GM12878 (cell line): ENCODE results near the gene C9orf50. TPM values are rescaled to one million over a fixed set of nuclear protein-coding genes. Genes with fewer than 3 reads are reported as not detected.
A peak's percentile ranks its signal among the peaks of the same experiment; 100 is the strongest.

ENCODE experiments used
- CREB1 ChIP-seq: IDR thresholded peaks from 2 replicates; pipeline ENCODE4 v1.6.1; 2012; ENCODE audit warnings: low read depth, mild to moderate bottlenecking, inconsistent platforms
- CREM ChIP-seq: IDR thresholded peaks from 2 replicates; pipeline ENCODE4 v1.6.1; 2014; ENCODE audit warnings: antibody characterized with exemption, low read depth
- SREBF2 ChIP-seq: IDR thresholded peaks from 2 replicates; pipeline ENCODE4 v1.6.1; 2012; ENCODE audit warnings: mild to moderate bottlenecking, low read length
- TCF12 ChIP-seq: IDR thresholded peaks from 2 replicates; pipeline ENCODE4 v1.6.1; 2011; ENCODE audit warnings: low read depth, mild to moderate bottlenecking, low read length
- ZNF207 ChIP-seq: fragments of 450-650 bp; IDR thresholded peaks from 2 replicates; pipeline ENCODE4 v1.6.1; 2014; ENCODE audit warnings: antibody characterized with exemption, mild to moderate bottlenecking, borderline replicate concordance
- polyA plus RNA-seq, 11 experiments: library from polyadenylated mRNA; depleted of rRNA in 4 of 11; unstranded in 6 of 11; stranded (reverse) in 5 of 11; fragments of >200 nt; fragmentation: Nextera tagmentation in 4 of 11; fragmentation: Illumina TruSeq in 1 of 11; extraction: Ambion mirVana in 4 of 11; extraction: Trizol in 1 of 11; gene quantifications; 1 replicate in 1 of 11; 2 replicates in 10 of 11; pipeline versions ENCODE4 v1.2.1 to v1.2.3, GENCODE V29; 2011 to 2016; ENCODE audit warnings: inconsistent platforms in 2 of 11, missing spikeins in 2 of 11, low read depth in 1 of 11
- total RNA-seq, 4 experiments: library from RNA; depleted of rRNA in 3 of 4; stranded (reverse); fragments of >200 nt in 3 of 4; fragmentation: Illumina TruSeq in 1 of 4; extraction: Trizol in 1 of 4; gene quantifications; 2 replicates each; pipeline versions ENCODE4 v1.2.1 to v1.2.3, GENCODE V29; 2013 to 2021
- TF ChIP-seq, protein P1 (sequence below): fragments of 450-650 bp; IDR thresholded peaks from 2 replicates; pipeline ENCODE4 v1.6.1; 2017; ENCODE audit warnings: mild to moderate bottlenecking, moderate library complexity
- TF ChIP-seq, protein P2 (sequence below): IDR thresholded peaks from 2 replicates; pipeline ENCODE4 v1.6.1; 2012; ENCODE audit warnings: improper control_type of control experiment, low read depth, low read length; ENCODE audit not compliant: insufficient replicate concordance

The C9orf50 gene
- total and polyA plus RNA-seq, 10 of the 15 experiments (the other 5 are each of a cell fraction or from before 2014, with no cell fraction given): not detected

DNA sequence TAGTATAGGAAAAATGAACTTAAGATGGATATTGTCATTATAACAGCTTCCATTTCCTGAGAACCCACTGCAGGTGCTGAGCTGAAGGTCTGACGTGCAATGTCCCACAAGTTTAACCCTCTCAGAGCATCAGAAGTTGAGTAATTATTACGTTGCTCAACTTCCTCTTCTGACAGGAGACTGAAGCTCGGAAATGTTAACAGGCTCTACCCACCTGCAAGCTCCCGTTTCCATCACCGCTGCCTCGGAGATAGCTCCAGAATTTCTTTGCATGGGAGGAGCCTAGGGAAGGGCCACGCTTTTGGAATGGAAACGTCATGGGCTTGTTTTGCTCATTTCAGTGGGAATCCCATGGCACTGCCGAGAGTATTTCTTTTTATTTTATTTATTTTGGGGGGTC is 4.0 kb upstream of the C9orf50 start (continued):
- TF ChIP-seq, protein P1, sequence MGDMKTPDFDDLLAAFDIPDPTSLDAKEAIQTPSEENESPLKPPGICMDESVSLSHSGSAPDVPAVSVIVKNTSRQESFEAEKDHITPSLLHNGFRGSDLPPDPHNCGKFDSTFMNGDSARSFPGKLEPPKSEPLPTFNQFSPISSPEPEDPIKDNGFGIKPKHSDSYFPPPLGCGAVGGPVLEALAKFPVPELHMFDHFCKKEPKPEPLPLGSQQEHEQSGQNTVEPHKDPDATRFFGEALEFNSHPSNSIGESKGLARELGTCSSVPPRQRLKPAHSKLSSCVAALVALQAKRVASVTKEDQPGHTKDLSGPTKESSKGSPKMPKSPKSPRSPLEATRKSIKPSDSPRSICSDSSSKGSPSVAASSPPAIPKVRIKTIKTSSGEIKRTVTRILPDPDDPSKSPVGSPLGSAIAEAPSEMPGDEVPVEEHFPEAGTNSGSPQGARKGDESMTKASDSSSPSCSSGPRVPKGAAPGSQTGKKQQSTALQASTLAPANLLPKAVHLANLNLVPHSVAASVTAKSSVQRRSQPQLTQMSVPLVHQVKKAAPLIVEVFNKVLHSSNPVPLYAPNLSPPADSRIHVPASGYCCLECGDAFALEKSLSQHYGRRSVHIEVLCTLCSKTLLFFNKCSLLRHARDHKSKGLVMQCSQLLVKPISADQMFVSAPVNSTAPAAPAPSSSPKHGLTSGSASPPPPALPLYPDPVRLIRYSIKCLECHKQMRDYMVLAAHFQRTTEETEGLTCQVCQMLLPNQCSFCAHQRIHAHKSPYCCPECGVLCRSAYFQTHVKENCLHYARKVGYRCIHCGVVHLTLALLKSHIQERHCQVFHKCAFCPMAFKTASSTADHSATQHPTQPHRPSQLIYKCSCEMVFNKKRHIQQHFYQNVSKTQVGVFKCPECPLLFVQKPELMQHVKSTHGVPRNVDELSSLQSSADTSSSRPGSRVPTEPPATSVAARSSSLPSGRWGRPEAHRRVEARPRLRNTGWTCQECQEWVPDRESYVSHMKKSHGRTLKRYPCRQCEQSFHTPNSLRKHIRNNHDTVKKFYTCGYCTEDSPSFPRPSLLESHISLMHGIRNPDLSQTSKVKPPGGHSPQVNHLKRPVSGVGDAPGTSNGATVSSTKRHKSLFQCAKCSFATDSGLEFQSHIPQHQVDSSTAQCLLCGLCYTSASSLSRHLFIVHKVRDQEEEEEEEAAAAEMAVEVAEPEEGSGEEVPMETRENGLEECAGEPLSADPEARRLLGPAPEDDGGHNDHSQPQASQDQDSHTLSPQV: no peak
- TF ChIP-seq TCF12: 0 out of 2 replicates have a peak, but pooled peaks have one; percentile 28
- peak; percentile 40; the same call in 1 of the 2 replicates for TF ChIP-seq CREM
- no peak for TF ChIP-seq SREBF2
- TF ChIP-seq, protein P2, sequence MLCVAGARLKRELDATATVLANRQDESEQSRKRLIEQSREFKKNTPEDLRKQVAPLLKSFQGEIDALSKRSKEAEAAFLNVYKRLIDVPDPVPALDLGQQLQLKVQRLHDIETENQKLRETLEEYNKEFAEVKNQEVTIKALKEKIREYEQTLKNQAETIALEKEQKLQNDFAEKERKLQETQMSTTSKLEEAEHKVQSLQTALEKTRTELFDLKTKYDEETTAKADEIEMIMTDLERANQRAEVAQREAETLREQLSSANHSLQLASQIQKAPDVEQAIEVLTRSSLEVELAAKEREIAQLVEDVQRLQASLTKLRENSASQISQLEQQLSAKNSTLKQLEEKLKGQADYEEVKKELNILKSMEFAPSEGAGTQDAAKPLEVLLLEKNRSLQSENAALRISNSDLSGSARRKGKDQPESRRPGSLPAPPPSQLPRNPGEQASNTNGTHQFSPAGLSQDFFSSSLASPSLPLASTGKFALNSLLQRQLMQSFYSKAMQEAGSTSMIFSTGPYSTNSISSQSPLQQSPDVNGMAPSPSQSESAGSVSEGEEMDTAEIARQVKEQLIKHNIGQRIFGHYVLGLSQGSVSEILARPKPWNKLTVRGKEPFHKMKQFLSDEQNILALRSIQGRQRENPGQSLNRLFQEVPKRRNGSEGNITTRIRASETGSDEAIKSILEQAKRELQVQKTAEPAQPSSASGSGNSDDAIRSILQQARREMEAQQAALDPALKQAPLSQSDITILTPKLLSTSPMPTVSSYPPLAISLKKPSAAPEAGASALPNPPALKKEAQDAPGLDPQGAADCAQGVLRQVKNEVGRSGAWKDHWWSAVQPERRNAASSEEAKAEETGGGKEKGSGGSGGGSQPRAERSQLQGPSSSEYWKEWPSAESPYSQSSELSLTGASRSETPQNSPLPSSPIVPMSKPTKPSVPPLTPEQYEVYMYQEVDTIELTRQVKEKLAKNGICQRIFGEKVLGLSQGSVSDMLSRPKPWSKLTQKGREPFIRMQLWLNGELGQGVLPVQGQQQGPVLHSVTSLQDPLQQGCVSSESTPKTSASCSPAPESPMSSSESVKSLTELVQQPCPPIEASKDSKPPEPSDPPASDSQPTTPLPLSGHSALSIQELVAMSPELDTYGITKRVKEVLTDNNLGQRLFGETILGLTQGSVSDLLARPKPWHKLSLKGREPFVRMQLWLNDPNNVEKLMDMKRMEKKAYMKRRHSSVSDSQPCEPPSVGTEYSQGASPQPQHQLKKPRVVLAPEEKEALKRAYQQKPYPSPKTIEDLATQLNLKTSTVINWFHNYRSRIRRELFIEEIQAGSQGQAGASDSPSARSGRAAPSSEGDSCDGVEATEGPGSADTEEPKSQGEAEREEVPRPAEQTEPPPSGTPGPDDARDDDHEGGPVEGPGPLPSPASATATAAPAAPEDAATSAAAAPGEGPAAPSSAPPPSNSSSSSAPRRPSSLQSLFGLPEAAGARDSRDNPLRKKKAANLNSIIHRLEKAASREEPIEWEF: no peak
- TF ChIP-seq CREB1: peak; percentile 80
- no peak for TF ChIP-seq ZNF207
